Measurements from ENCODE around the gene PALM3. TPM values are rescaled to one million over a fixed set of nuclear protein-coding genes. Genes with fewer than 3 reads are reported as not detected.
"Not testable (repeated sequence)": the region's sequence is repeated elsewhere in the genome, so short reads cannot be mapped to it uniquely, and the experiment has no call there.

The PALM3 gene
- total RNA-seq, 1 donor from 2014 or later: 0.08 TPM

DNA sequence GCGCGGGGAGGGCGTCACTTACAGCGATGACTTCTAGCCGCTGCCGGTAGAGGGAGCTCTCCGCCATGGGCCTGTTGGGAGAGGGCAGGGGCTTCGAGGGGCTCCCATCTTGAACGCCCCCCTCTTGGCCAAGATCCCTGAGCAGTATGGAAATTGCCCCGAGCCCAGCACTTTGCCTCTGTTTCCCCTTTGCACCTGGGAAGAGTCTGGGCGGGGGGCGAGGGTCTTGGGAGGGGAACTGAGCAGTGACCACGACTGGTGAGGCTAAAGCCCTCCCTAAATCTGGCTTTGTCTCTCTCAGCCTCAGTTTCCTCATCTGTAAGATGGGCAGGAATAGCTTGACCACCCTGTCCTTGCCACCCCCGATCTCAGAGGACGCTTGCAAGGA, 2.8 kb downstream of the PALM3 start:
- ATAC-seq: no peak

DNA sequence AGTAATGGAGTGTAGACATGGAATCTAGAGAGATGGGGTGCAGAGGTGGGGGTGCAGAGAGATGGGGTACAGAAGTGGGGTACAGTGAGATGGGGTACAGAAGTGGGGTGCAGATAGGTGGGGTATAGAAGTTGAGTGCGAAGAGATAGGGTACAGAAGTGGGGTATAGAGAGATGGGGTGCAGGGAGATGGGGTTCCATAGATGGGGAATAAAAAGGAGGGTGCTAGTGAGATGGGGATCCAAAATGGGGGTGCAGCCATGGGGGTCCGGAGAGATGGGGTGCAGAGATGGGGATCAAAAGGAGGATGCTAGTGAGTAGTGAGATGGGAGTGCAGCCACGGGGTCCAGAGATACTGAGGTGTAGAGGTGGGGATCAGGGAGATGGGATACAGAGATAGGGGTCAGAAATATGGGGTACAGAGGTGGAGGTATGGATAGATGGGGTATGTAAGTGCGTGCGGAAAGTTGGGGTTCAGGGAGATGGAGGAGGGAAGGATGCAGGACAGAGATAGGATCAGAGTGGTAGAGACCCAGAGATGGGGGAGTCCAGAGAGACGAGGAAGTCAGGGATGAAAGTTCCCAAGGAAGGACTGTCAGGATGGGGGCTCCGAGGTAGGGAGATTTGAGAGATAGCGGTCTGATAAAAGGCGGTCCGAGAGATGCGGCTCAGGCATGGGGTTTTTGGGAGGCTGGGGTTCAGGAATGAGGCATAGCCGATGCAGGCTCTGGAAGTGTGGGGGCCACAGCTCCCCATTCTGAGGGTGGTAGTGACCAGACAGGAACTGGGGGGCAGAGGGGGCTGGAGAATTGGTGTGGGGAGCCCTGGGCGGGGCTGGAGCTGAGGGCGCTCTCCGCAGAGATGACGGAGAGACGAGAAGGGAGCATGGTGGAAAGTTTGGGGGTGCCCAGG, 3.4 kb downstream of the PALM3 start:
- ATAC-seq: no peak

DNA sequence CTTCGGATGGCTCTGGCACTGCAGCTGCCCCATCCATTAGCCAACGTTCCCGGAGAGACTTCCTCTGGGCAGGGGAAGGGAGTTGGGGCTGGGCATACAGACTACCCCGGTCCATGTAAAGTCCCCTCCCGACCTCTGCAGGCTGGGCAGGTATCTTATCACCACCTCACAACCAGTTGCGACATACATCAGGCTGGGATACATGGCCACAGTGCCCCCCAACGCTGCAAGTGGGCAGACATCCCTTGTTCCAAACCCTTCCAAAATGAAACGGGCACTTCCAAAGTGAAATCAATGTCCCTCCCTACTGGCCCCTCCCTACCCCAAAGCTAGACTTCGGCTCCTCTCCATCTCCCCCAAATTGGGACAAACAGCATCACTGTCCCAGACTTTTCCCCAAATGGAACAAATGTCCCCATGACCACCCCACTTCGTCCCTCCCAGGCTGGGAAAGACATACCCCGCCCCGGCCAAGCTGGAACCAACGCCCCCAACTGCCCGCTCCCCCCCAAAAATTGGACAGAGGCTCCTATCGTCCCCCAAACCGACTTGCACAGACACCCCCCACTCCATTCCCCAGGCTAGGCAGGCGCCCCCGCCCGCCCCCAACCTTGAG, 5.0 kb downstream of the PALM3 start:
- ATAC-seq: no peak

DNA sequence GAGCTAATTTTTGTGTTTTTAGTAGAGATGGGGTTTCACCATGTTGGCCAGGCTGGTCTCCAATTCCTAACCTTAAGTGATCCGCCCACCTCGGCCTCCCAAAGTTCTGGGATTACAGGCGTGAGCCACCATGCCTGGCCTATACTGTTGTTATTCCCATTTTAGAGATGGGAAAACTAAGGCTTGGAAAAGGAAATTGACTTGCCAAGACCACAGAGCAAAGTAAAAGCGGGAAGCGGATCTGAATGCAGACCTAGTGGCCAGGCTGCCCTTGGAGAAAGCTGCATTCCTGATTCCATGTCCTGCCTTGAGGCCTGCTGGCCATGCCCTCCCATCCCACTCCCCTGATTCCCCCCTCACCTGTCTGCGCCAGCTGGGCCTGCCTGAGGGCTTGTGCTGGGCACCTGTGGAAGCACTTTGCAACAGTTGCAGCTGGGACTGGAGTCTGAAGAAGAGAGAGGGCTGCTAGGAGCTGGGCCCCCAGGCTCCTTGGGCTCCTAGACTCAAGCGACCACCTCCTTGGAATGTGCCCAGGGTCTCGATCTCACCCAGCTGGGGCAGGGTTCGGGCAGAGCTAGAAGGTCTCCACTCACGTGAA, 5.7 kb downstream of the PALM3 start:
- no peak for ATAC-seq

DNA sequence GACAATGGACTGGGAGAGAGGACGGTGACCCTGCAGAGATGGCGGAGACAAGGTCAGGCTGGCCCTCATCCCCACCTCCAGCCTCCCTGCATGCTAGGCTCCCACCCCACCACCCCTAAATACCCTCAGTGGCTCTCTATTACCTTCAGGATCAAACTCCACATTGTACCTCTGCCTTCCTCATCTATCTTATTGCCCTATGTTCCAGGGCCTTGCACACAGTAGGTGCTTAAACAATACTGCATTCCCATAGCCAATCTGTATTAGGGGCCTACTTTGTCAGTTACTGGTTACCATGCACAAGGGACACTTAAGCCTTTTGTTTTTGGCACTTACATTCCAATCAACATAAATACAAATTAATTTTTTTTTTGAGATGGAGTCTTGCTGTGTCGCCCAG, 6.5 kb downstream of the PALM3 start:
- ATAC-seq: no peak

DNA sequence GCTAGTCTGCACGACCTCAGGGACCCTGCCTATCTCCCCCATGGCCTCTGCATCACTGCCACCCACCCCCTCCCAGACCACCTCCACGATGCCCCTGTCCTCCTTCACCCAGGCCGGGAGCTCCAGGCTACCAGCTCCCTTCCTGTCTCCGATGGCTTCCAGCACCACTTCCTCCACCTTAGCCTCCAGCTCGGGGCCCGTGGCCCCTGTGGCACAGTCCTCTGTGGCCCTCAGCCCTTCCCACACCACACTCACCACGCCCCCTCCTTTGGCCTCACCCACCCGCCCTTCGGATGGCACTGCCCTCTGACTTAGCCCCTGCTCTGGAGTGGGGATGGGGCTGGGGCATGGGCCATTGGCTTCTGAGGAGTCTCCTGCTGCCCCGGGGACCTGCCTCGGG, 7.2 kb downstream of the PALM3 start:
- no peak for ATAC-seq

DNA sequence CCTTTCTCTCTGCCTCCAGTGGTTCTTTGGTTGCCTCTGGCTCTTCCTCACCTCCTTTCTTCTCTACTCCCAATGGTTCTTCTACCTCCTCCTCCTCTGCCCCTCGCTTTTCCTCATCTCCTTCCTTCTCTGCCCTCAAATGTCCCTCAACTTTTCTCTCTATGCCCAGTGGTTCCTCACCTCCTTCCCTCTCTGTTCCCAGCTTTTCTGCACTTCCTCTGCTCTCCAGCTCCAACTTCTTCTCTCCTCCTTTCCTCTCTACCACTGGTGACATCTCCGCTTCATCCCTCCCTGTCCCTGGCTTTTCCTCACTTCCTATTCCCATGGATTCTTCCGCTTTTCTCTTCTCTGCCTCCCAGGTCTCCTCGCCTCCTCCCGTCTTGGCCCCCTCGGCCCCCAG, 7.8 kb downstream of the PALM3 start:
- ATAC-seq: no peak

DNA sequence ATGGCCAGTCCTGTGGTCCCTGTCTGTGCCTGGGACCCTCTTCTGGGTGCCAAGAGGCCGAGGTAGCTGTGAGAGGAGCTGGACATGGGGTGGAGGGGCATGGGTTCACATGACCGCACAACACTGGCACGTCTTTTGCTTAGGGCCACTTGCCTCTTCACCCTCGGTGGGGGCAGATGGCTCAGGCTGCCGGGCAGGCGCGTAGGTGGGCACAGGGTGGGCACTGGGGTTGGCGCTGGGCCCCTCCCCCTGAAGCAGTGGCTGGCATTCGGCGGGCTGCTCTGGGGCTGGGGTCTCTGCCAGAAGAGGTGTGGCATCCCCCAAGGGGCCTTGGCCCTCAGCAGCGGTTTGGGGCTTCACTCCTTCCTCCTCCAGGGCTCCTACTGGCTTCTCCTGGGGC, 8.4 kb downstream of the PALM3 start:
- ATAC-seq: peak; percentile 10

DNA sequence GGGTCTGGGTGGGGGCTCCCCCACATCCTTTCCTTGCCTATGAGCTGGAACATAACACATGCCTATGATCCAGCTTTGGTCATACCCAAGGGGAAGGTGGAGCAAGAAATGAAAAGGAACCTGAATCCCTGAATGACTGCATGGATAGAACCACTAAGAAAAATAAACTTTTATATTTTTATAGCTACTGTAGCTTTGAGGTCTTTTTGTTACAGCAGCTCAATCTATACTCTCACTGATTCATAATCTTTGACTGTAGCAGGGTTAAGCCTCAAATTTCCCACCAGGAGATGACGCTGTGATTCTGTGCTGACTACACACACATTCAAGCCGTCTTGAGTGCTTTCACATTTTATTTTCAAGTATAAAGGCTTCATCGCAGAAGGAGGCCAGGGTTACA, 8.8 kb downstream of the PALM3 start:
- no peak for ATAC-seq

DNA sequence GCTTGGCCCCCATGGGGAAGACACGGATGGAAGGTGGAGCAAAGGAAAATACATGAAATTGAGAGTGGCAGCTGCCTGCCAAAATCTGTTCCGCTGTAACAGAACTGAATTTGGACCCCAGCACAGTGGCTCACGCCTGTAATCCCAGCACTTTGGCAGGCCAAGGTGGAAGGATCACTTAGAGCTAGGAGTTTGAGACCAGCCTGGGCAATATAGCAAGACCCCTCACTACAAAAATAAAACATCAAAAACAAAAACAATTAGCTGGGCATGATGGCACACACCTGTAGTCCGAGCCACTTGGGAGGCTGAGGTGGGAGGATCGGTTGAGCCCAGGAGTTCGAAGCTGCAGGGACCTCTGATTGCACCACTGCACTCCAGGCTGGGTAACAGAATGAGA, 9.4 kb downstream of the PALM3 start:
- no peak for ATAC-seq

DNA sequence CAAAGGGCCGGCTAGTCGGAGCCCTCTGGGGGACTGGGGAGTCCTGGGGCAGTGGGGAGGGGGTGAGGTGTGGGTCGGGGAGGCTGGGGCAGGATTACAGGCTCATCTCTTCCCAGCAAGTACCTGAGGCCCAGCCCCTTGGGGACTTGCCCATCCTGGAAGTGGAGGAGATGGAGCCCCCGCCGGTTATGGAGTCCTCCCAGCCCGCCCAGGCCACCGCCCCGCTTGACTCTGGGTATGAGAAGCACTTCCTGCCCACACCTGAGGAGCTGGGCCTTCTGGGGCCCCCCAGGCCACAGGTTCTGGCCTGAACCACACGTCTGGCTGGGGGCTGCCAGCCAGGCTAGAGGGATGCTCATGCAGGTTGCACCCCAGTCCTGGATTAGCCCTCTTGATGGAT, 9.9 kb downstream of the PALM3 start:
- no peak for ATAC-seq

DNA sequence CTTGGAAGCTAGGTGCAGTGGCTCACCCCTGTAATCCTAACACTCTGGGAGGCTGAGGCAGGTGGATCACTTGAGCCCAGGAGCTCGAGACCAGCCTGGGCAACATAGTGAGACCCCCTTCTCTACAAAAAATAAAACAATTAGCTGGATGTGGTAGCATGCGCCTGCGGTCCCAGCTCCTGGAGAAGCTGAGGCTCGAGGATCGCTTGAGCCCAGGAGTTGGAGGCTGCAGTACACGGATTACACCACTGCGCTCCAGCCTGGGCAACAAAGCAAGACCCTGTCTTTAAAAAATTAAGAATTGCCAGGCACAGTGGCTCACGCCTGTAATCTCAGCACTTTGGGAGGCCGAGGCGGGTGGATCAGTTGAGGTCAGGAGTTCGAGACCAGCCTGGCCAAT, 10.9 kb downstream of the PALM3 start:
- ATAC-seq: not testable (repeated sequence)

DNA sequence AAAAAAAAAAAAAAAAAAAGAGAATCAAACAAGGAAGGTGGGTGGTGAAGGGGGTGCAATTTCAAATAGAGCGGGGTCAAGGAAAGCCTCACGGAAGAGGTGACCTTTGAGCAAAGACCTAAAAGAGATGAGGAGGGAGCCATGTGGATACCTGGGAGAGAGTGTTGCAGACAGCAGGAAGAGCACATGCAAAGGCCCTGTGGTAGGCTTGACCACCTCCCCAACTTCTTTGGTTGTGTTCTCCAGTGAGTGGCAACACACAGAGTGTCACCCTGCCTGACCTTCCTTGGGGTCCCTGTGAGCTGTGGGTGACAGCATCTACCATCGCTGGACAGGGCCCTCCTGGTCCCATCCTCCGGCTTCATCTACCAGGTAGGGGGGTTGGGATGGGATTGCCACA, 11.4 kb downstream of the PALM3 start:
- no peak for ATAC-seq

DNA sequence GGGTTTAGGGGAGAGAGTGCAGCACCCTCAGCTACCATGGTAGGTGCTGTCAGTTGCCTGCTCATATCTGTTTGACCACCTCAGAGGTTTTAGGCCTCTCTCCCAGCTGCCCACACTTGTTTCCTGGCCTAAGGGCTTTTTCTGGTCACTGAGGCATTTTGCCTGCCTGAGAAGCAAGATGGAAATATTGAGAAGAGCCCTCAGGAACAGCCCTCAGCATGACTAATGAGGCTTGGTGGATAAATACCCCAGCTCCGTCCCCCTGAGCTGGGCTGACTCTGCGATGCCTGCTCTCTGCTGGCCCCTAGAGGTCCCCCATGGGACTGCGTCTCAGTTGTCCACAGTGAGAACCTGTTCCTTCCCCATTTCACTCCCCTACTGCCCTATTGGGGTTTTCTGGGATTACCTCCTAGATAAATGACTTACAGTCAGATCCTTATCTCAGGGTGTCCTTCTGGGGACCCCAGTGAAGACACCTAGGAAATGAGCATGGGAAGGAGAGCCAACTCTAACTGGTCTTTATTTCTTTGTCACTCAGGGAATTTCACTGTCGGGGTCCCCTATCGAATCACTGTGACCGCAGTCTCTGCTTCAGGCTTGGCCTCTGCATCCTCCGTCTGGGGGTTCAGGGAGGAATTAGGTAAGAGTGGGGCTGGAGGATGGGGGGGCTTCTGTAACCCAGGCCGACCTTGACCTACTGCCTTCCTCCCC, 13.3 kb downstream of the PALM3 start:
- peak; percentile 73 for ATAC-seq

DNA sequence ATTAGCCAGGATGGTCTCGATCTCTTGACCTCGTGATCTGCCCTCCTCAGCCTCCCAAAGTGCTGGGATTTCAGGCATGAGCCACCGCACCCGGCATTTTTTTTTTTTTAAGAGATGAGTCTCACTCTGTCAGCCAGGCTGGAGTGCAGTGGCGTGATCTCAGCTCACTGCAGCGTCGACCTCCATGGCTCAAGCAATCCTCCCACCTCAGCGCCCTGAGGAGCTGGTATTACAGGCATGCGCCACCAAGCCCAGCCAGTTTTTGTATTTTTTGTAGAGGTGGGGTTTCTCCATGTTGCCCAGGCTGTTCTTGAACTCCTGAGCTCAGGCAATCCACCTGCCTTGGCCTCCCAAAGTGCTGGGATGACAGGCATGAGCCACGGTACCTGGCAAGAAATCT, 14.0 kb downstream of the PALM3 start:
- ATAC-seq: not testable (repeated sequence)

DNA sequence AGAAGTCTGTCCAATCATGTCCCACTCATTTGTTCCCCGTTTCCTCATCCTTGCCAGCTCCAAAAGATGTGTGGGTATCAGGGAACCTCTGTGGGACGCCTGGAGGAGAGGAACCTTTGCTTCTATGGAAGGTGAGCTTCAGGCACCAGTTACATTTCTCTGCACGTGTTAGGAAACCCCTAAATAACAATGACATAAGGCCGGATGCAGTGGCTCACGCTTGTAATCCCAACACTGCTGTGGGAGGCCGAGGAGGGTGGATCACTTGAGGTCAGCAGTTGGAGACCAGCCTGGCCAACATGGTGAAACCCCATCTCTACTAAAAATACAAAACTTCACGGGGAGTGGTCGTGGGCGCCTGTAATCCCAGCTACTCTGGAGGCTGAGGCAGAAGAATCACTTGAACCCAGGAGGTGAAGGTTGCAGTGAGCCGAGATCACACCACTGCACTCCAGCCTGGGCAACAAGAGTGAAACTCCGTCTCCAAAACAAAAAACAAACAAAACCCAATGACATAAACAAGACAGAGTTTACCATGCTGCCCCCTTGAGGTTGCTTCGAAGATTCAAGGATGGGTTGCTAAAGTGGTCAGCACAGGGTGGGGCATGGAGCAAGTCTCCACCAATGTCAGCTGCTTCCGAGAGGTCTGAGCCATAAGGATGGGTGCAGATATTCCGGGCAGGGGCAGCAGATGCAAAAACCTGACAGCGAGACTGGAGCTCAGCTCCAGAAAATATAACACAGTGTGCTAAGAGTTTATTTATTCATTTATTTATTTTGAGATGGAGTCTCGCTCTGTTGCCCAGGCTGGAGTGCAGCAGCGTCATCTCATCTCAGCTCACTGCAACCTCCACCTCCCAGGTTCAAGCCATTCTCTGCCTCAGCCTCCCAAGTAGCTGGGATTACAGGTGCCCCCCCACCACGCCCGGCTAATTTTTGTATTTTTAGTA, 18.9 kb downstream of the PALM3 start:
- peak; percentile 49 for ATAC-seq

DNA sequence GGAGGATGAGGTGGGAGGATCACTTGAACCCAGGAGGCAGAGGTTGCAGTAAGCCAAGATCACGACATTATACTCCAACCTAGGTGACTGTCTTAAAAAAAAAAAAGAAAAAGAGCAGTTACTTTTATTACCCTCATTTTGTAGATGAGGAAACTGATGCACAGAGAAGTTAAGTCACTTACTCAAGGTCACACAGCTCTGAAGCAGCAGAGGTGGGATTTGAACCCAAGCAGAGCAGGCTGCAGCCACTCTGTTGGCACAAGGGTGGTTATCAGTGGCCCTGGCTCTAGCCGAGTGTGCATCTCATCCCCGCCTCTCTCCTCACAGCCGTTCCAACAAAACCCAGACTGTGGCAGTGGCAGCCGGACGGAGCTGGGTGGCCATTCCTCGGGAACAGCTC, 22.7 kb downstream of the PALM3 start:
- no peak for ATAC-seq

DNA sequence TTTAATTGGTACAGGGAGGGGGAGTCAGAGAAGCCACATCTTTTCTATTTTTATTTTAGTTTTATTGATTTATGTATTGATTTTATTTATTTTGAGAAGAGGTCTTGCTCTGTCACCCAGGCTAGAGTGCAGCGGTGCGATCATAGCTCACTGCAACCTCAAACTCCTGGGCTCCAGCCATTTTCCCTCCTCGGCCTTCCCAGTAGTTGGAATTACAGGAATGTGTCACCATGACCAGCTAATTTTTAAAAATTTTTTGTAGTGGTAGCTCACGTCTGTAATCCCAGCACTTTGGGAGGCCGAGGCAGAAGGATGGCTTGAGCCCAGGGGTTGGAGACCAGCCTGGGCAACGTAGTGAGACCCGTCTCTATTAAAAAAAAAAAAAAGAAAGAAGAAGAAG, 26.2 kb downstream of the PALM3 start:
- ATAC-seq: no peak

DNA sequence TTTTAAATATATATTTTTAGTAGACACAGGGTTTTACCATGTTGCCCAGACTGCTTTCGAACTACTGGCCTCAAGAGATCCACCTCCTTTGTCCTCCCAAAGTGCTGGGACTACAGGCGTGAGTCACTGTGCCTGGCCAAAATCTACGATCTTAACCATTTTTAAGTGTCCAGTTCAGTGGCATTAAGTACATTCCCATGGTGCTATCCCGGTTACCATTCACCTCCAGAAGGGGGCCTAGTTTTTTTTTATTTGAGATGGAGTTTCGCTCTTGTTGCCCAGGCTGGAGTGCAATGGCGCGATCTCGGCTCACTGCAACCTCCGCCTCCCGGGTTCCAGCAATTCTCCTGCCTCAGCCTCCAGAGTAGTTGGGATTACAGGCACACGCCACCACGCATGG, 26.7 kb downstream of the PALM3 start:
- not testable (repeated sequence) for ATAC-seq

DNA sequence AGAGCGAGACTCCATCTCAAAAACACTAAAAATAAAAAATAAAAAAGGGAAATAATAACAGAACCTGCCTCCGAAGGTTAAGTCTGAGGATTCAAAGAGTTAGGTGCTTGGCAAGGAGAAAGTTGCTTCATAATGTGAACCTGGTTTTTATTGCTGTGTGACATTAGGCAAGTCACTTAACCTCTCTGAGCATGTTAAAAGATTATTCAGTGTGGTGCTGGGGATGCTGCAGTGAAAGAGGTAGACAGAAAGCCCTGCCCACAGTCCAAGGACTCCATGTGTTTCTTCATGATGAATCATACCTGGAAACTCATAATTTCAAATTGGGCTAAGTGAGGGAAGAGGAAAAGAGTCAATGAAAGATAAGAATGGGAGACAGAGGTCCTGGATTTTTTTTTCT, 27.9 kb downstream of the PALM3 start:
- ATAC-seq: no peak

DNA sequence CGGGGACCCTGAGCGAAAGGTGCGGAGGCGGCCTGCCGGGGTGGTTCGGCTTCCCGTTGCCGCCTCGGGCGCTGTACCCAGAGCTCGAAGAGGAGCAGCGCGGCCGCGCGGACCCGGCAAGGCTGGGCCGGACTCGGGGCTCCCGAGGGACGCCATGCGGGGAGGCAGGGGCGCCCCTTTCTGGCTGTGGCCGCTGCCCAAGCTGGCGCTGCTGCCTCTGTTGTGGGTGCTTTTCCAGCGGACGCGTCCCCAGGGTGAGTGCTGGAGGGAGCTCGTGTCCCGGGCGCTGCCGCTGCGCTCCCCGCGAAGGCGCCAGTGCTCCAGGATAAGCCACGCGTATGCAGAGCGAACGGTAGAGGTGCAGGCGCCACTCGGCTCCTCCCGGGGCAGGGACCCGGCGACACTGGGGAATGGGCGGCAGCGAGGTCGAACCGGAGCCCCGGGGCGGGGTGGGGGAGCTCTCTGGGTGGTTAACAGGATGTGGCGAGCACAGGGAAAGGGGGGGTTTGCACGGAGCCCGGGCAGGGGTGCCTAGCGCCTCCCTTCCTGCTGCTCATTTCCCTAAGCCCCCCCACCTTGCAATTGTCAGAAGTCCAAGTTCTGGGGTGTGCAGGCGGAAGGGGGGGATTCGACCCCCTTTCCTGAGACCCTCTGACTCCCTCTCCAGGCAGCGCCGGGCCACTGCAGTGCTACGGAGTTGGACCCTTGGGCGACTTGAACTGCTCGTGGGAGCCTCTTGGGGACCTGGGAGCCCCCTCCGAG, 30.0 kb downstream of the PALM3 start, which contains the start of gene IL27RA:
TSS of gene IL27RA (plus strand) at position 44 of the 762 bp plus-strand sequence. CDS start at position 155, 111 bp downstream.
- ATAC-seq: peak; percentile 68
